Stimulated activated CD8-positive, alpha-beta memory T cell treated with anti-CD3 and anti-CD28 coated beads, Interleukin-4, amount 100 ng/mL, for 24 hours (primary cell): Measurements from ENCODE around the gene ABLIM1.
"Not testable (repeated sequence)": the region's sequence is repeated elsewhere in the genome, so short reads cannot be mapped to it uniquely, and the experiment has no call there.

ENCODE experiments used
- DNase-seq: peaks from one replicate; pipeline ENCODE4 v3.0.0-alpha.2; 2020; ENCODE audit warnings: low read depth

The ABLIM1 gene

GRCh38 chr10:114658175-114658574, at the start of gene ABLIM1:
TSS of gene ABLIM1 (minus strand) at chr10:114658275. CDS start at chr10:114658200, 75 bp downstream.
- no peak for DNase-seq

- no peak for DNase-seq
These were observed 48.5 kb upstream of the ABLIM1 start for GRCh38 chr10:114706458-114707055.

DNA sequence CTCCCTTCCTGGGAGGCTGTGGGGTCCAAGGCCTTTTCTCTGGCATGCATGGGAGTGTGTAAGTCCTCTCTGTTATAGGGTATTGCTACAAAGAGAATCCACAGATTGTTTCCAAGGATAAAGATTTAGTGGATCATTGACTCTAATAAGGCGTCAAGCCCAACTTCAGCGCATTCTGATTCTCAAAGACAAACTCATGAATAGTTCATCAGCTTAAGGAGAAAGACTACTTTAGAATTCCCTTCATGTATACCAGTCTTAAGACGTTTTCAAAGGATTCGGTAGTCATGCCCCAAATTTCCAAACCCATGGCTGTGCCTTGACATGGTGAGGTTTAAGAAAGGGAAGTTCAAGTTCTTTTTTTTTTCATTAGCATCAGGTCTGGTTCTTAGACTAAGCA, 46.6 kb upstream of the ABLIM1 start:
- no peak for DNase-seq

DNA sequence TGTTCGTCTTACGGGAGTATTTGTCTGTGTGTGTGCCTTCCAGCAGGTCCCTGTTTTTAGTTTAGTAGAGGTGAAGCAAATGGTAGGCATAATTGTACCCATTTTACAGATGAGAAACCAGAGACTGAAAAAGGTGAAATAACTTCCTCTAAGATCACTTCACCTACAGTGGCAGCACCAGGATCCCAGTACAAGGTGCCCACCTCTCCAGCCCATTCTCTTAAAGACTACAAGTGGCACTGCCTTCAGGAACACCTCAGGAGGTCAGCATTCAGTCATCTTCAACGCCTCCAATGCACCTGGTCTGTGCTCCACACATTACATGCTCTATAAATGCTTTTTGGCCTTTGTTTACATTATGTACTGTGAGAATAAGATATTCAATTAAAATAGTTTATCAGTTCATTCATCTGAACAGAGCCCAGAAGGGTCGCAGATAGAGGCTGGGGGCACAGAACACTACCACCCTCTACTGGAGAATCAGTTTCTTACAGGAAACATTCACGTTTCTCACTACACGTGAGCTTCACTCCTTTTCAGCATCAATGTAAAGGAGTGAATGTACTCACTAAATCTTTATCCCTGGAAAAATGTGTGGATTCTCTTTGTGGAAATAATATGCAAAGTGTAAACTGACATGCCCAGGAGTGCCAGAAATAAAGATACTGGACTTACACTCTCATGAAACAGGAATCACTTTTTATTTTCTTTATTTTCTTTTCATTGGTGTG, 45.5 kb upstream of the ABLIM1 start:
- no peak for DNase-seq

- DNase-seq = no peak
These were observed 40.4 kb upstream of the ABLIM1 start for GRCh38 chr10:114698271-114699061.

- no peak for DNase-seq
These were observed 39.1 kb upstream of the ABLIM1 start for GRCh38 chr10:114697061-114697598.

DNA sequence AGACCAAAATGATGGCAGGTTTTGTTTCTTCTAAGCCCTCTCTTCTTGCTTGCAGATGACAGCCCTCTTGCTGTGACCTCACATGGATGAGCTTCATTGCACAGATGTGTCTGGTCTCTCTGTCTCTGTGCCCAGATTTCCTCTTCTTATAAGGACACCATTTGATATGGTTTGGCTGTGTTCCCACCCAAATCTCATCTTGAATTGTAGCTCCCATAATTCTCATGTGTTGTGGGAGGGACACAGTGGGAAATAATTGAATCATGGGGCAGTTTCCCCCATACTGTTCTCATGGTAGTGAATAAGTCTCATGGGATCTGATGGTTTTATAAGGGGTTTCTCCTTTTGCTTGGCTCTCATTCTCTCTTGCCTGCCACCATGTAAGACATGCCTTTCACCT, 38.2 kb upstream of the ABLIM1 start:
- not testable (repeated sequence) for DNase-seq

DNA sequence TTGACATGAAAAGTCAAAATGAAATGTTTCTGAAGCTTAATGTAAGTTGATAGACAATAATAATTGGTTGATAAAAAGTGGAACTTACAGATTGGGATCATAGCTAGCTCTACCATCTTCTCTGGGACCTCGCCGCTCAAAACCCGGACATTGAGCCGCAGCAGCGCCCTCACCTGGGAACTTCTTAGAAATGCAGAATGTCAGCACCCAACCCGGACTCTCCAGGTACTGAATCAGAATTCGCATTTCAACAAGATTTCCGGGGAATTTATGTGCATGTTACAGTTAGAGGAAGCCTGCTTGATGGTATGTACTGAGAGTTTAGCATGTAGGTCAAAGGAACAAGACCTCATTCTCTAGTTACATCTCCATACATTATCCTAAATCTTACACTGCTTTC, 36.7 kb upstream of the ABLIM1 start:
- DNase-seq = no peak

DNA sequence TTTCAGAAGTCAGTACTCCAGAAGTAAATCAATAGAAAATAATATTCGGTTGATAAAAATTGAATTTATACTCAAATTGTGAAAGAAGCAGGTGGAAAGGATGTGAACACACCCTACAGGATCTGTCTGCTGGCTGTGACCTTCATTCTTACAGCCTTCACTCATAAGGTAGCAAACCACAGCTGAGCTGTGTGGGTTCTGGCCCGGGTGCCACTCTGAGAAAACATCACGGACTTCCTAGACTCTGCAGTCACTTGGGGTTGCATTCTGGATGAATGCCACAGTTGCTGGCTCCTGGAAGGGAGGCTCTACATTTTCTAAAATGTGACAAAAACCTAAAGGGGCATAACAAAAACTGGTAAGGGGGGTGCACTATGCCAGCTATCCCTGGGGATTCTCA, 36.0 kb upstream of the ABLIM1 start:
- DNase-seq = no peak

- no peak for DNase-seq
These were observed 33.4 kb upstream of the ABLIM1 start for GRCh38 chr10:114691442-114691941.

- no peak for DNase-seq
These were observed 30.7 kb upstream of the ABLIM1 start for GRCh38 chr10:114688786-114689185.

GRCh38 chr10:114687459-114687858, 29.4 kb upstream of the ABLIM1 start:
- DNase-seq = no peak

DNA sequence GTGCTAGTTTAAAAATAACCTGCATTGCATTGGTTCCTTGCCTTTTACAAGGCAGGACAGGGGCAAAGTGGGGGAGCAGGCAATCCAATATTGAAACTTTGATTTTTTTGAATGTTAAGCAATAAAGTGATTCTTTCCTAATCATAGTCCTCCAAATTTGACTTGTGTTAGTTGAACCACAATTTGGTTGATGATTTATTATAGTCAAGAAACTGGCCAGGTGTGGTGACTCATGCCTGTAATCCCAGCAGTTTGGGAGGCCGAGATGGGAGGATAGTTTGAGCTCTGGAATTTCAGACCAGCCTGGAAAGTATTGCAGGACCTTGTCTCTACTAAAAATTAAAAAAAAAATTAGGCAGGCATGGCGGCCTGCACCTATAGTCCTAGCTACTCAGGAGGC, 27.9 kb upstream of the ABLIM1 start:
- DNase-seq = no peak

- no peak for DNase-seq
These were observed 27.4 kb upstream of the ABLIM1 start for GRCh38 chr10:114685456-114685855.

- DNase-seq = no peak
These were observed 26.7 kb upstream of the ABLIM1 start for GRCh38 chr10:114684822-114685209.

GRCh38 chr10:114684084-114684821, 26.2 kb upstream of the ABLIM1 start:
- DNase-seq = no peak

DNA sequence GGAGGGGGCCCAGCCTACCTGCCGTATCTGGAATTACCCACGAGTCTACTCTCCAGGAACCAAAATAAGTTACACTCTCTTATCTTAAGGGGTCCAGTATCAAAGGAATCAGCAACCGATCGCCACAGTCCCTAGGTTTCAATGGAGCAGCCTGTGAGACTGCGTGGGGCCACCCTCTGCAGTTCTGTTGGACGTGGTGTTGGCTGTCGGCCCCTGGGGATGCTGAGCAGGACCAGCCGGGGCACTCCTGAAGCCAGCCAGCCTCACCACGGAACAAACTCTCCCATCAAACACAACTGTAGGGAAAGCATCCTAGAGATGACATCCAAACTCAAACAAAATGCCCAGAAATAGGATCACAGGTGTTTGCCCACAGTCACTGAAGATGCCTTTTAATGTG, 25.5 kb upstream of the ABLIM1 start:
- no peak for DNase-seq

GRCh38 chr10:114683162-114683561, 25.1 kb upstream of the ABLIM1 start:
- DNase-seq = no peak

DNA sequence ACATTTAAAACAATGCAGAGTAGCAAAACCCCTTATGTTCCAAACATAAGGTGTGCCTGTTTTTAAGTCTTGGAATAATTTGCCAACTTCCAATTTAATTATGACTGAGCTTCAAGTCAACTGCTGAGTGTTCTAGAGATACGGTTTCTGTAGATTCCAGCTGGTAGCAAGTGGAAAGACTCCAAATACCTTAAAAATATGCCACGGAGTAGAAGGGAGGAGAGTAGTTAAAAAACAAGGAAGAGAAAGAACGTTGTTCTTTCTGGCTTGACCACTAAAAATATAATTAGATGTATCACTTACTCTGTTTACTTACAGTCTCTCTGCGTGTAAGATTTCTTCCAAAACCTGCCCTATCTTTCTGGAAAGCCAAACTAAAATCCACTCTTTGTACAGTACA, 24.5 kb upstream of the ABLIM1 start:
- DNase-seq = no peak

GRCh38 chr10:114682121-114682520, 24.0 kb upstream of the ABLIM1 start:
- no peak for DNase-seq

GRCh38 chr10:114681542-114681941, 23.5 kb upstream of the ABLIM1 start:
- no peak for DNase-seq

- no peak for DNase-seq
These were observed 22.6 kb upstream of the ABLIM1 start for GRCh38 chr10:114680543-114681117.
